Activated CD4-positive, alpha-beta T cell treated with anti-CD3 and anti-CD28 coated beads, Interleukin-2, Interleukin-4, amounts not matched to agents 100 ng/mL and 50 ng/mL, durations not matched to agents 16 hours and 8 hours (primary cell): Measurements from ENCODE around the gene STK24.

ENCODE experiments used
- DNase-seq: peaks from one replicate; pipeline ENCODE4 v3.0.0-alpha.2; 2020; ENCODE audit warnings: low spot score

STK24 gene

GRCh38 chr13:98406971-98407370 is 169.9 kb downstream of the STK24 start:
- no peak for DNase-seq

DNA sequence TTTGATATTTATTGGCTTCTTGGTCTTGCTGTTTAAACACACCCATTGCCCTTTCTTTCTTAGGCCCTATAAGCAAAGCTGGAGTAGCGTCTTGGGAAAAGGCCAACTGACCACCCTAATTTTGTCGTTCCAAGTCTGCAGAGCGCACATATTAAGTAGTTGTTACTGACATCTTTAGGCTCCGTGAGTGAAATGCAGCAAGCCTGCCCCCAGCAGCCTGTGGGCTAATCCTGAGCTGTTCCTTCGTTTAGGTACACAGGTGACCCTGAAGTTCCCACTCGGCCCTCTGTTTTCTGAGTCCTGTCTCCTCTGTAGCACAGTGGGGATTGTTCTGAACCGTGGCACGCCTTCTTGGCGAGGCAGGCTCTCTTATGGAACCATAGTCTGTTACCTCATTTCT is 170.5 kb downstream of the STK24 start:
- no peak for DNase-seq

DNA sequence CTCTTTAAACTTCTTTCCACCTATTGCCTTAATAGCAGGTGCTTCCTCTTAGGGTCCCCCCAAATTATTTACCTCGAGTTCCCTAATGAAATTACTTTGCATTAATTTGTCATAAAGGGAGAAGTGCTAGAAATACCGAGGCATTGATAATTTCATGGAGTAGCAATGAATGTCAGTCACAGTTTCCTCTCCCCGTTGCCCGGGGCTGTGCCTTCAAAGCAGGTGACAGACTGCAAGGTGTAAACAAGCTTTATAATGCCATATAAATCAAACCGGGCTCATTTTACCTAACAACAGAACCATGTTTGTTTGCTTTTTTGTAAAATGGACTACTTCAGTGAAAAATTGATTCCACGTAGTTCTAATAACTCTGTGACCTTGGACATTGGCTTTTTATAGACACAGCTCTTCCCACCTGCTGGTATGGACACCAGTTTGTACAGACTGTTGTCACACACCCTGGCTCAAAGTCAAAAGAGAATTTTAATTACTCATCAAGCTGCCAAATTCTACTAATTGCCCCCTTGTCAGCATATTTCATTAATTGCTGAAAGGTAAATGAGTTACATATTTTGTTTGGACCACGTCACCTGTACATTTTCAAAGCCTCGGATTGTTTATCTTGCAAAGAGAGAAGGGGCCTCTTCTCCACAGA is 171.1 kb downstream of the STK24 start:
- DNase-seq: no peak

GRCh38 chr13:98405107-98405571 is 171.8 kb downstream of the STK24 start:
- DNase-seq: no peak

- DNase-seq: no peak
These were observed 173.8 kb downstream of the STK24 start for GRCh38 chr13:98403076-98403475.

DNA sequence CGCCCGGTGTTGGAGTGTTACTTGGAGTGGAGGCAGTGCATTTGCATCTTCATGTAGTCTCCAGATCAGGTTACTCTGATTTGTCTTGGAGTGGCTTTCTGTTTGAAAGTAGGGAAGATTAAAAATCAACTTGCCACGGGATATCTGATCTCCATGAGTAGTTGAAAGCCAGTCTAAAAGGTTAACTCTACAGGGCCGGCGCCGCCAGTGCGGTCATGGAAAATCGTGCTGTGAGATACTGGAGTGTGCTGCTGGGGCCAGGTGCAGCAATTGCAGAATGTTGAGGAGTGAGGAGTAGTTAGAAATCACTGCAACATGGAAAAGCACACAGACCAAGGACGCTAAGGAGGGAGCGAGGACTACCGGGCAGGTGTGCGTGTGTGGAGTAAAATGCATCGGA is 175.0 kb downstream of the STK24 start:
- DNase-seq: no peak

DNA sequence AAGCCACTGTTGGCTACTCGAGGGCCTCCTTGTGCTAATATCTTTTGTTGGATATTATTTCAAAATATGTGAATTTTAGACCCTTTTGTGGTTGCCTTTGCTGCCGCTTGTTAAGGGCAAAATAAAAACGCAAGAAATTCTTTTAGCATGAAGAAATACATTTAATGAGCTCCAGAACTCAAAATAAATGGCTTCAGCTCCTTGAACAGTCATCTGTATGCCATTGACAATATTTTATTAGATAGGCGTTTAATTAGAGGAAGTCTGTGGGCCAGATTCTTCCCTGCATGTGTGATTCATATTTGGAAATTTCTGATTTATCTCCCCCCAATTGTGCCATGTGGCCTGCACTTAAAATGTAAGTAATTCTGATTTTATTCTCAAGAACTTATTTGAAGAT is 177.2 kb downstream of the STK24 start:
- no peak for DNase-seq

GRCh38 chr13:98398581-98398980 is 178.3 kb downstream of the STK24 start:
- no peak for DNase-seq

DNA sequence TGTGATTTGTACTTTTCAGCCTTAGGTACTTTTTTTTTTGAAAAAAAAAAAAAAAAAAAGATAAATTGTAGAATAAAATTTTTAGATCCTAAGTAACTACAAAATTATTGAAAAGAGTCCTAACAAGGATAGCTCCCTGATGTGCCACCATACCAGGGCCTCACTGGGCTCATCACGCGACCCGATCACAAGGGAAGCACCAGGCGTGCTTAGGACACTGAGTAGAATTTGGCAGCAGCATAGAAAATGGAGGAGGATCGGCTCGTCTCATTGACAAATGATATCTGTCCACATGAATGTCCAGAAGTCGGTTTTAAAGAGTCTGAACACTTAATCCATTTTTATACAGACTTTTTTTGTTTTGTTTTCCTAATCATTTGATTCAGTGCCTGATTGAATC is 179.0 kb downstream of the STK24 start:
- no peak for DNase-seq

DNA sequence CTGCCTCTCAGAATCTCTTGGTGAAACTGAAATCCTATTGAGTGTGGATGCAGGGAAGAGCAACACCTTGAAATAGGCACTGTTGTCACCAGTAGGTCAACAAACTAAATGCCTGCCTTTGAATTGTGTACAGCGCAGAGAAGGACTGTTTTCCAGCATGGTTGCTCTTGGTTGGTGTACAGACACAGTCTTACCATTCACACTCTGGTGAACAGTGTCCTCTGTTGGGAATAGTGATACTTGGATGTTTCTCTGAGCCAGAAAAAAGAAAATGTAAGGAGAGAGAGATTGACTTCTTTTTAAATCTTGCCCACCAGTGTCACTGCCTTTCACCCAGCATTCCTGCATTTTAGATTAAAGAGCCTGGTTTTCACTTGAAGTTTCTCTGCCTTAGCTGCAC is 179.7 kb downstream of the STK24 start:
- no peak for DNase-seq

- no peak for DNase-seq
These were observed 180.7 kb downstream of the STK24 start for GRCh38 chr13:98396071-98396710.
